DND-41 (cell line): ENCODE measurements around the gene PAK1.

Experiments
- CTCF ChIP-seq: IDR thresholded peaks from 2 replicates; pipeline ENCODE4 v1.5.1; 2012; ENCODE audit warnings: borderline replicate concordance, low read length, moderate library complexity, mild to moderate bottlenecking; ENCODE audit not compliant: poor library complexity, severe bottlenecking; ENCODE audit errors: extremely low read depth
- EZH2 ChIP-seq: IDR thresholded peaks from 3 replicates; pipeline ENCODE4 v1.6.1; 2012; ENCODE audit warnings: borderline replicate concordance, low read depth, mild to moderate bottlenecking, moderate library complexity, low read length, inconsistent platforms; ENCODE audit not compliant: severe bottlenecking

- TF ChIP-seq CTCF (no peak), EZH2 (no peak)
These were observed 77.6 kb downstream of the PAK1 start for GRCh38 chr11:77396305-77396704.
